GM19099 (cell line): ENCODE results near the gene EEF1AKMT1.

ENCODE experiments used
- POLR2A ChIP-seq: IDR thresholded peaks from 3 replicates; pipeline ENCODE4 v1.6.1; 2011; ENCODE audit warnings: low read depth; ENCODE audit not compliant: insufficient read length; ENCODE audit errors: extremely low read depth

Gene EEF1AKMT1

DNA sequence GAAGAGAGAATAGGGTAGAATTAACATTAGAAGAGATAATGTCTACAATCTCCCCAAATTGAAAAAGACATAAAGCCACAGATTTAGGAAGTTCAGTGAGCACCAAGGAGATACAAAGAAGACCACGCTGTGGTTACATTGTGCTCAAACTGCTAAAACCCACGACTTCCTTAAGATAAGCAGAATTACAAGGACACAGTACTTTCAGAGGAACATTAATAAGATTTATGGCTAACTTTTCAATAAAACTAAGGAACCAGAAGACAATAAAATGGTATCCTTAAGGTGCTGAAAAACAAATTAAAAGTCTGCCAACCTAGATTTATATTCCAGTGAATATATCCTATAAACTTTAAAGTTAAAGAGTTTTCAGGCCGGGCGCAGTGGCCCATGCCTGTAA is 77.7 kb downstream of the EEF1AKMT1 start:
- no peak for TF ChIP-seq POLR2A

DNA sequence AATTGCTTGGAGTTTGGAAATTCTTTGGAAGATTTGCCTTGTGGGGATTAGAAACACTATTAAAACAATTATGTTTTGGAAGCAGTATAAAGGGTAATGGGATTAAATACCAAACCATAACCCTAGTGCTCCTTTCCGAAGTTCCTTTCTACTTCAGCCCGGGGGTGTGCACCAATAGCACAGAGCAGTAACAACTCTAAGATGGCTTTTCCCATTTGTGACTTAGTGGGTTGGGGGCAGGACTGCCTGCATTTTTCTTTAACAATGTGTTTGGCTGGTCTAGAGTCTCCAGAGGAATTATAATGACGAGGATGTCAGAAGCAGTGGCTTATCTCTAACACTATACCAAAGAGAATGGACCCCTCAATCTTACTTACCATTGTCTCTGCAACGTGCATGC is 82.1 kb downstream of the EEF1AKMT1 start:
- TF ChIP-seq POLR2A: no peak

DNA sequence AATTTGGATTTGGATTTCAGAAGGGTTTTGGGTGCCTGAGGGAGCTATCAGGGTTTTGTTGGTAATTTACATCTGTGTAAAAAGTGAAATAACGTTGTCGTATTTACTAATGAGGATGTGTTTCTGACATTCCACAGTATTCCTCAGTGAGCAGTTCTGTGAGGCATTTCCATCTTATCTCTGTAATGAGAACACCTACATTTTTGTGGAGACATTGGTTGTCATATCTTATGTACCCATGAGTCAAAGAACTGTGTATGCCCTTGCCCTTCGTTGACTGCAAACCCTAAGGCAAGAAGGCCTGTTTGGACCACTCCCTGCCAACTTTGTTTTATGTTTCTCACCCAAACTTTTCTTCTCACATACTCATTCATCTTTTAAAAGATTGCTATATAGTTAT is 84.5 kb downstream of the EEF1AKMT1 start:
- TF ChIP-seq POLR2A: no peak

DNA sequence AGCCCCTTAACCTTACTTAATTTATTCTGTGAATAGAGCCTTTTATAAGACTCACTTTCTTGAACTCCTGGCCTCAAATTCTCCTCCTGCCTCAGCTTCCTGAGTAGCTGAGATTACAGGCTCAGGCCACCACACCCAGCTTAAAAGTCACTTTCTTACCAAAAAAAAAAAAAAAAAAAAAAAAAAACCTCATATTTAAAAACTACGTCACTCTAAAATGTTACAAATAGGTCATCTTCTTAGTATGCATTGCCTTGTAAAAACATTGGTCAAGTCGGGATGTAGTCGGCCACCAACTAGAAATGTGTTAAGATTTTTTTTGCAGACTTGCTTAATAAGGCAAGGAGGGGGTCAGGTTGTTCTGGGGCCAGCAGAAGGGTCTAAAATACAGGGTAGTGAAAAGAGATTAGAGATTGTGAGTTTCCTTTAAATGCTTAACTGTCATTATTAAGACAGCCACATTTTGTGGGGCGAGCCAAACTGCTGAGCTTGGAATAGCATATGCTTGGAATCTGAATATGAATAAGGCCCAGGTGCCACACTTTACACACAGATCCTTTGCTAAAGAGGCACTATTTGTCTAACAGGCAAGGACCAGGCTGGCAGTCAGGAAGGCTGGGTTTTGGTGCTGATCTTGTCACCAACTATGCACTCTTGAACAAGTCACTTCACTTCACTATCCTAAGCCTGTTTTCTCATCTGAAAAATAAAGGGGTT is 86.7 kb downstream of the EEF1AKMT1 start:
- TF ChIP-seq POLR2A: no peak

DNA sequence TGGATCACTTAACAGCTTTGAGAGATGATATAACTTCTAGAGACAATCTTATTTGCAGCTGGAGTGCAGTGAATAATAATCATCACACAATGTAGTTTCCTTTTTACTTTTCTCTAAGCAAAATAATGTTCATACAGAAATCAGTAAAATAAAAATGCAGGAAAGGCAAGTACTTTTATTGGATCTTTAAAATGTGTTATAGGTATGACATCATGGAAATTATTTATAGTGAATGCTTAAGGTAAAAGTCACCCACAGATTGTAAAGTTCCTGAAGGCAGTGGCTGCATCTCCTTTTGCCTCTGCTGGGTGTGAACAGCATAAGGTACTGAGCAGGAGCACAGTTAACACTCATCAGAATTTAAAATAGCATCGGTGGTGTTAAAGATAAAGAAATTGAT is 87.6 kb downstream of the EEF1AKMT1 start:
- no peak for TF ChIP-seq POLR2A

DNA sequence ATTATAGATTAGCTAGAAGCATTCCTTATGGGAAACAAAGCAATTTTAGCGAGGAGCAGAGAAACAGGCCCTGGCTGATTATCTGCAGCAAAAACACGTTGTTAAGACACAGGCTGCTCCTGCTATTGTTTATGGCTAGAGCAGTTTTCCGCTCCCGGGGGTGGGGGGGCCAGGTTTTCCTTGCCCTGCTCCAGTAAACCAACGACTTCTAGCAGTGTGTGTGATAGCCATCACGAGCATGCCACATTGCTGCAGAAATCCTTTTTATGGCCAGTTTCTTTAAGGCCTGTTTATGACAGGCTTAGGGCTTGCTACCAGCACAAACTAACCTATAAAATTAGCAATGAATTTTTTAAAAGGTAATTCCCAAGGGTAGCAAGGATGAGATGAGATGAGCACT is 88.7 kb downstream of the EEF1AKMT1 start:
- no peak for TF ChIP-seq POLR2A

DNA sequence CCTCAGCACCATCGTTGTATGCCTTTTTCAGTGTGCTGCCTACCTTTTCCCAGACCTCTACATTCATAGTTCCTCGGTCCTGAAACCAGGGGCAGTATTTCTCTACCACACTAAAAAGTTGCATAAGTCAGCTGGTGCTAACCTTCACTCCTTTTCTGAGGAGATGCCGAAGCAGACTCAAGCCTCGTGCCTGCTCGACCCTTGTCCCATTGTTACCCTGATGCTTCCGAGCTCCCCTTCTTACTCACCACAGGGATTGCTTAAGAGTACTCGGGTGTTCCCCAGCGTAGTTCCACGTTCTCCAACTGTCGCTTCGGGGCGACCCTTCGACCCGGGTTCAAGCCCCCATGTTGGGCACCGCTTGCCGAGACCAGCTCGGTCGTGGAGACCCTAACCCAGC is 89.2 kb downstream of the EEF1AKMT1 start:
- TF ChIP-seq POLR2A: no peak

DNA sequence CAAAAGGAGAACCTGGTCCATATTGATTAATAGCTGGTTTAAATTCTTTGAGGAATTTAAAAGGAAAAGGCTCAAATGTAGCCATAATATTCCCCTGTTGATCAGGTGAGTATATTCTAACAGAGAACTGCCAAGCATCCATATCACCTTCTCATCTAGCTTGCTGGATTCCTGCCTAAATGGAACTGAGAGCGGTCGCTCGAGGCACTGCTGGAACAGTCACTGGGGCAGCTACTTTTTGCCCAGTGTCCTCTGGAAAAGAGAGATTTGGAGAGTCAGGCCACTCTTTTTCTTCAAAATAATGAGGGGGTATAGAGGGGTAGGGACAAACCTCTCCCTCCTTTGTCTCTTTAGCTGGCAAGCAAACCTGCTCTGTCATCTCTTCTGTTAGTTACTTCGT is 89.7 kb downstream of the EEF1AKMT1 start:
- no peak for TF ChIP-seq POLR2A

DNA sequence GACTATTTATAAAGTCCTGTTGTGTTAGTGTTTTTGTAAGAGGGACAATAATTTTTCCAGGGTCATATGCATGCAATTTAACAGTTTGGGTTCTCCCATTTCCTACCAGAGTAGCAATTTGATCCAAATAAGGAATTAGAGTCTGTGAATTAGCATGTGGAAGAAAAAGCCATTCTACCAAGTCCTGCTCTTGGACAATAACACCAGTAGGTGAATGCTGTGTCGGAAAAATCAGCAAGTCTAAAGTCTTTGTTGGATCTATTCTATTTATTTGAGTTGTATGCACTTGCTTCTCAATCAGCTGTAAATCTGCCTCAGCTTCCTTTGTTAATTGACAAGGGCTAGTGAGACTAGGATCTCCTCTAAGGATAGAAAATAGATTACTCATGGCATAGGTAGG is 91.7 kb downstream of the EEF1AKMT1 start:
- no peak for TF ChIP-seq POLR2A

DNA sequence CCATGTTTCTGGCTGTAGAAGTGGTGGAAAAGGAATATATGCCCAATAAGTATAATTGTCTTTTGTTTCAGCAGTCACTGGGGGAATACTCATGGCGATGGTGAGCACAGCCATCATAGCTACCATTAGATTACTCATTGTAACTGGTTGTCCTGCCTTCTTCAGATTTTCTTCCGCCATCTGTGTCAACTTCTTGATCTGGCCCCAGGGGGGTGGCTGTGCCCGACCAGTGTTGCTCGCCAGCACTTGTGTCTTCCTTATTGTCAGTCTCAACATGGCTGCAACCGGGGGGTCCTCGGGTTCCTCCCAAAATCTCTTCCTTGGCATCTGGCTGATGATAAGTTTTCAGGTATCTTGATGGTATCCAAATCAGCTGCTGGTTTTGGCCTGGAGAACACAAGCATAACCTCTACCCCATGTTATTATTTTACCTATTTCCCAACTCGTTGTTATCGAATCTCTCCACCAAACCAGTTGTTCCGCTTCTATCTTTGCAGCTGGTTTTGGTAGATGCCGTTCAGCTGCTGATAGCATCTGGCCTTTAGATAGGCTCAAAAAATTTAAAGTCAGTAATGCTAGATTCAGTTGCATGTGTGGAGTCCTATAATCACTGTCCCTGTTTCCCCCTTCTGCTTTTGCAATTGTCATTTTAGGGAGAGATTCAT is 93.2 kb downstream of the EEF1AKMT1 start:
- TF ChIP-seq POLR2A: no peak

DNA sequence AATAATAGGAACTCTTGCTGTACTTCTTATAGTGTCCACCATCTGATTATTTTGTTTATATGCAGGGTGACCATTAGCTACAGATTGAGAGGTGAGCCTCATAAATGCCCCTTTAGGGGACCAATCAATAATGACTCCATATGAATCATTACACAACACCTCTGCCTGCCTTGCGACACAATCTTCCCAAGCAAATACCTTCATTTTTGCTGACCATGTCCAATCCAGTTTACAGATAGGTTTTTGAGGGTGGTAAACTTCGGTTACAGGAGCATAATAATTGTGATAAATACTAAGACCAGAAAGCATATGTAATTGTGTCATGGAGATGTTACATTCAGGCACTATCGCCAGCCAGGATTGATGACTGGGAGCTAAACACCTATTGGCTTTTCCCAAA is 93.9 kb downstream of the EEF1AKMT1 start:
- no peak for TF ChIP-seq POLR2A
